Gastrocnemius medialis (tissue), 4 donors: ENCODE measurements around the gene CST8. TPM values are rescaled to one million over a fixed set of nuclear protein-coding genes. Genes with fewer than 3 reads are reported as not detected.

Source experiments
- ATAC-seq, 2 donors: fragments of 150-250 bp; one replicate each; pipeline ENCODE4 v1.9.1; 2016
- DNase-seq, 2 donors: peaks; one replicate each; pipeline ENCODE4 v3.0.0-alpha.2; 2019
- H3K27ac ChIP-seq, 4 donors: fragments of 200-600 bp; sonication (generic); 1 replicate in 1 of 4; 2 replicates in 3 of 4; pipeline ENCODE4 v1.5.1; 2016 to 2018; ENCODE audit warnings: mild to moderate bottlenecking in 2 of 4, moderate library complexity in 1 of 4
- H3K27me3 ChIP-seq, 3 donors: fragments of 200-600 bp; sonication (generic) in 2 of 3; 1 replicate in 1 of 3; 2 replicates in 2 of 3; pipeline versions ENCODE4 v1.5.1 to v1.6.0; 2016 to 2019; ENCODE audit warnings: mild to moderate bottlenecking in 1 of 3, moderate library complexity in 1 of 3
- H3K36me3 ChIP-seq, 2 donors: fragments of 200-600 bp; sonication (generic) in 1 of 2; one replicate each; pipeline ENCODE4 v1.5.1; 2017 to 2018
- H3K4me1 ChIP-seq, 2 donors: fragments of 200-600 bp; sonication (generic) in 1 of 2; one replicate each; pipeline ENCODE4 v1.5.1; 2016 to 2017; ENCODE audit warnings: mild to moderate bottlenecking in 2 of 2
- H3K4me3 ChIP-seq, 4 donors: fragments of 200-600 bp; sonication (generic) in 3 of 4; 1 replicate in 1 of 4; 2 replicates in 3 of 4; pipeline ENCODE4 v1.5.1; 2016 to 2019; ENCODE audit warnings: mild to moderate bottlenecking in 2 of 4
- H3K9me3 ChIP-seq, 3 donors: fragments of 200-600 bp; sonication (generic) in 2 of 3; 1 replicate in 1 of 3; 2 replicates in 2 of 3; pipeline ENCODE4 v1.5.1; 2016 to 2019
- CTCF ChIP-seq, 5 experiments: fragments of 450-650 bp in 3 of 5; fragments of 200-600 bp in 2 of 5; sonication (generic) in 2 of 5; IDR thresholded peaks in 4 of 5; conservative IDR thresholded peaks in 1 of 5; 1 replicate in 4 of 5; 2 replicates in 1 of 5; pipeline ENCODE4 v1.5.1; 2016 to 2019; ENCODE audit warnings: antibody characterized with exemption in 5 of 5, mild to moderate bottlenecking in 3 of 5, moderate library complexity in 3 of 5
- POLR2A ChIP-seq, 2 donors: fragments of 450-650 bp; IDR thresholded peaks; one replicate each; pipeline ENCODE4 v1.6.1; 2017; ENCODE audit warnings: antibody characterized with exemption in 2 of 2, mild to moderate bottlenecking in 2 of 2, moderate library complexity in 2 of 2
- in situ Hi-C, 4 donors: fragments of 200-750 bp; cut with MboI; loops; one replicate each; pipeline versions ENCODE4 v1.15.0 to v1.8.0; 2017; ENCODE audit warnings: low sequenced_read_pairs in 4 of 4
- intact Hi-C: fragments of 100-400 bp; cut with DNase I; formaldehyde crosslinking; loops from one replicate; pipeline ENCODE4 v1.15.1; 2023; ENCODE audit warnings: low total_unique reads
- total RNA-seq, 4 donors: library from RNA; depleted of rRNA; stranded (reverse); fragments of >200 nt; gene quantifications; one replicate each; pipeline versions ENCODE4 v1.1.0 to v1.2.3, GENCODE V29; 2016

Gene CST8
- total RNA-seq, 4 donors from 2014 or later: not detected

- Histone ChIP-seq H3K4me1 (no peaks in the 10 kb centered on the region), H3K36me3 (no peaks in the 10 kb centered on the region), H3K4me3 (no peak overlapping the region), H3K9me3 (no peaks in the 10 kb centered on the region), H3K27me3 (peaks cover 0 to 6% (median 0%) of the 10 kb centered on the region in 3 donors), H3K27ac (no peak overlapping the region)
- in situ Hi-C loops: no loop called here
- no peak for DNase-seq
- intact Hi-C loops: no loop called here
- ATAC-seq: no peak
- TF ChIP-seq POLR2A (IDR thresholded peaks at IDR 0.05): no peak
These were observed 40.0 kb upstream of the CST8 start for GRCh38 chr20:23450877-23451276.

GRCh38 chr20:23451956-23452487 is 38.9 kb upstream of the CST8 start:
- in situ Hi-C loops (no loop called here), intact Hi-C loops (no loop called here)
- no peak for TF ChIP-seq CTCF (IDR thresholded peaks at IDR 0.05 in 4 of 5, conservative IDR thresholded peaks at IDR 0.05 in 1 of 5)
- no peak for TF ChIP-seq POLR2A (IDR thresholded peaks at IDR 0.05)
- Histone ChIP-seq H3K4me3 (no peak overlapping the region), H3K27me3 (peaks cover 0 to 6% (median 0%) of the 10 kb centered on the region in 3 donors), H3K9me3 (no peaks in the 10 kb centered on the region), H3K4me1 (no peaks in the 10 kb centered on the region), H3K36me3 (no peaks in the 10 kb centered on the region), H3K27ac (no peak overlapping the region)
- DNase-seq (no peak), ATAC-seq (no peak)

- no peak for TF ChIP-seq POLR2A (IDR thresholded peaks at IDR 0.05)
- no peak for TF ChIP-seq CTCF (IDR thresholded peaks at IDR 0.05 in 4 of 5, conservative IDR thresholded peaks at IDR 0.05 in 1 of 5)
- in situ Hi-C loops: no loop called here
- no peak for ATAC-seq
These were observed 38.1 kb upstream of the CST8 start, which contains the start of gene CST11 for GRCh38 chr20:23452776-23453175. CST11 (minus strand) TSS chr20:23452876; CDS start chr20:23452811, 65 bp downstream.

GRCh38 chr20:23453549-23454543 is 37.1 kb upstream of the CST8 start:
- TF ChIP-seq CTCF (IDR thresholded peaks at IDR 0.05 in 4 of 5, conservative IDR thresholded peaks at IDR 0.05 in 1 of 5) (no peak), POLR2A (IDR thresholded peaks at IDR 0.05) (no peak)
- Histone ChIP-seq H3K27ac (no peak overlapping the region), H3K9me3 (no peaks in the 10 kb centered on the region), H3K4me3 (no peak overlapping the region), H3K4me1 (no peaks in the 10 kb centered on the region), H3K27me3 (peaks cover 0 to 6% (median 0%) of the 10 kb centered on the region in 3 donors), H3K36me3 (no peaks in the 10 kb centered on the region)
- ATAC-seq (no peak), DNase-seq (no peak)
- in situ Hi-C loops (no loop called here), intact Hi-C loops (no loop called here)

More at GRCh38 chr20:23452776-23453175, 38.1 kb upstream of the CST8 start, which contains the start of gene CST11:
- H3K36me3 ChIP-seq: no peaks in the 10 kb centered on the region
- no peaks in the 10 kb centered on the region for H3K4me1 ChIP-seq
- intact Hi-C loops: no loop called here
- DNase-seq: no peak
- no peak within 1 kb of the TSS for H3K4me3 ChIP-seq
- H3K27me3 ChIP-seq: peaks cover 0 to 6% (median 0%) of the 10 kb centered on the region in 3 donors
- no peaks in the 10 kb centered on the region for H3K9me3 ChIP-seq
- H3K27ac ChIP-seq: no peak within 1 kb of the TSS

- H3K27me3 ChIP-seq: peaks cover 0 to 6% (median 0%) of the 10 kb centered on the region in 3 donors
- DNase-seq (no peak), ATAC-seq (no peak)
- no peaks in the 10 kb centered on the region for H3K36me3 ChIP-seq
- intact Hi-C loops: no loop called here
- in situ Hi-C loops: no loop called here
- H3K9me3 ChIP-seq: no peaks in the 10 kb centered on the region
- no peaks in the 10 kb centered on the region for H3K4me1 ChIP-seq
- no peak overlapping the region for H3K27ac ChIP-seq
- TF ChIP-seq POLR2A (IDR thresholded peaks at IDR 0.05) (no peak), CTCF (IDR thresholded peaks at IDR 0.05 in 4 of 5, conservative IDR thresholded peaks at IDR 0.05 in 1 of 5) (no peak)
- H3K4me3 ChIP-seq: no peak overlapping the region
These were observed 36.1 kb upstream of the CST8 start for GRCh38 chr20:23454816-23455215.
